Transverse colon (tissue), 4 donors: ENCODE measurements around the gene IQCM. TPM values are rescaled to one million over a fixed set of nuclear protein-coding genes. Genes with fewer than 3 reads are reported as not detected.

Experiments
- DNase-seq: peaks from one replicate; pipeline ENCODE4 v3.0.0-alpha.2; 2019
- H3K27ac ChIP-seq, 4 donors: fragments of 200-600 bp; sonication (generic); 2 replicates each; pipeline ENCODE4 v1.5.1; 2016 to 2018; ENCODE audit warnings: inconsistent platforms in 4 of 4
- H3K27me3 ChIP-seq: fragments of 200-600 bp; sonication (generic); 2 replicates; pipeline ENCODE4 v1.5.1; 2017; ENCODE audit warnings: inconsistent platforms
- H3K36me3 ChIP-seq, 4 donors: fragments of 200-600 bp; sonication (generic); 2 replicates each; pipeline ENCODE4 v1.5.1; 2017 to 2019; ENCODE audit warnings: inconsistent platforms in 4 of 4
- H3K4me1 ChIP-seq, 4 donors: fragments of 200-600 bp; sonication (generic); 2 replicates each; pipeline ENCODE4 v1.5.1; 2017 to 2020; ENCODE audit warnings: inconsistent platforms in 4 of 4
- H3K4me3 ChIP-seq, 4 donors: fragments of 200-600 bp; sonication (generic); 1 replicate in 1 of 4; 2 replicates in 3 of 4; pipeline versions ENCODE4 v1.5.1 to v1.6.1; 2017 to 2019; ENCODE audit warnings: inconsistent platforms in 4 of 4
- H3K9me3 ChIP-seq, 2 donors: fragments of 200-600 bp; sonication (generic); 2 replicates each; pipeline ENCODE4 v1.5.1; 2017 to 2019; ENCODE audit warnings: inconsistent platforms in 2 of 2
- CTCF ChIP-seq, 5 experiments: fragments of 200-600 bp in 3 of 5; fragments of 450-650 bp in 2 of 5; sonication (generic) in 3 of 5; IDR thresholded peaks; 1 replicate in 2 of 5; 2 replicates in 3 of 5; pipeline ENCODE4 v1.5.1; 2016 to 2017; ENCODE audit warnings: antibody characterized with exemption in 5 of 5, inconsistent platforms in 3 of 5, mild to moderate bottlenecking in 2 of 5, moderate library complexity in 1 of 5
- EP300 ChIP-seq: sonication (generic); formaldehyde crosslinking; IDR thresholded peaks from one replicate; pipeline ENCODE4 v1.6.1; 2017; ENCODE audit warnings: antibody characterized with exemption, low read depth
- POLR2A ChIP-seq: fragments of 450-650 bp; IDR thresholded peaks from one replicate; pipeline ENCODE4 v1.6.1; 2016; ENCODE audit warnings: antibody characterized with exemption, mild to moderate bottlenecking, moderate library complexity
- POLR2AphosphoS5 ChIP-seq, 3 donors: sonication (generic); formaldehyde crosslinking; IDR thresholded peaks; one replicate each; pipeline ENCODE4 v1.6.1; 2016; ENCODE audit warnings: antibody characterized with exemption in 3 of 3
- WGBS, 2 donors: methylation state at CpG; one replicate each; pipeline ENCODE4 v1.1.5; 2018; ENCODE audit warnings: low coverage in 1 of 2; 5-methylcytosine and 5-hydroxymethylcytosine counted together
- in situ Hi-C, 4 donors: fragments of 200-750 bp; cut with MboI; loops; one replicate each; pipeline versions ENCODE4 v1.15.0 to v1.15.1; 2017; ENCODE audit warnings: low sequenced_read_pairs in 3 of 4, low pct_ligation_motif_present in 1 of 4, low pct_unique_long_range_greater_than_20kb in 1 of 4
- intact Hi-C: fragments of 100-400 bp; cut with DNase I; formaldehyde crosslinking; loops from one replicate; pipeline ENCODE4 v1.15.1; 2023; ENCODE audit warnings: low total_unique reads
- total RNA-seq, 4 donors: library from RNA; depleted of rRNA; stranded (reverse); fragments of >200 nt; gene quantifications; one replicate each; pipeline ENCODE4 v1.1.0, GENCODE V29; 2016

Gene IQCM
- total RNA-seq, 4 donors from 2014 or later: 4.0 to 8.6 (median 8.5) TPM

DNA sequence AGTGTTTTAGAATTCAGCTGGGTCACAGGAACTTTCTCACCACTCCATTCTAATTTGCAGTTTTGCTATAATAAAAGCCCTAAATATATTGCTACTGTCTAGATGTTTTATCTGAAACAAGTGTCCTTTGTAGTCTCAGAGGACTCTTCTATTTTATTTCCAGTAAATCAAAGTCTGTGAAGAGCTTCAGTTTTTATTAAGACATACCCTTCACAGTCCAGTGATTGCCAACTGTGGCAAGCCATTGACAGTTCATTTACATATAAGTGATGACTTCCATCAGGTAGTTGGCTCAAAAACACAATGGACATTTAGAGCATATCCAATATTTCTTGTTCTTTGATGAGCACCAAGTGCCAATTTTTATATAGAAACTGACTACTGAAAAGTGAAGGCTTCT, 466.1 kb downstream of the IQCM start:
- Histone ChIP-seq H3K27ac (no peak overlapping the region), H3K27me3 (no peaks in the 10 kb centered on the region), H3K4me1 (no peaks in the 10 kb centered on the region), H3K9me3 (peaks cover 0 to 11% of the 10 kb centered on the region in 2 donors), H3K36me3 (no peaks in the 10 kb centered on the region), H3K4me3 (no peak overlapping the region)
- intact Hi-C loops (no loop called here), in situ Hi-C loops (no loop called here)
- TF ChIP-seq EP300: no peak
- no peak for TF ChIP-seq POLR2A
- no peak for TF ChIP-seq POLR2AphosphoS5 (IDR thresholded peaks at IDR 0.05)
- TF ChIP-seq CTCF (IDR thresholded peaks at IDR 0.05): no peak
- no peak for DNase-seq

DNA sequence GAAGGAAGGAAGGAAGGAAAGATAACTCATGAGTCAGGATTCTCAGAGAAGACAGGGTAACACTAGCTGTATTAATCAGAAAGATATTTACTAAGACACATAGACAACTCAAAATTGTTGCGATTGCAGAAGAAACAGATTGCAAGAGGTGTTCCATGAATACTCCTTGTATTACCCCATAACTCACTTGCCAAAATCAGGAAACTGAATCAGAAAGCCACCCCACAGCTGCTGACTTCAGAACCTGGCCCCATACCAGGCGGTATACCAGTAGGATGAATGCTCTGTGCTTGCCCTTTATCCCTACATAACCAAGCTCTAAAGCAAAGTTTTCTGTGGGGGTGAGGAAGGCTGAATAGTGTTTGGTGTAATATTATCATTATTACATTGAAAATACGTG, 468.5 kb downstream of the IQCM start:
- WGBS, 2 donors: 82 to 85% methylated on average over 3 of the region's 3 CpGs
- no peaks in the 10 kb centered on the region for H3K36me3 ChIP-seq
- in situ Hi-C loops (no loop called here), intact Hi-C loops (no loop called here)
- TF ChIP-seq CTCF (IDR thresholded peaks at IDR 0.05): no peak
- no peak for TF ChIP-seq POLR2A
- TF ChIP-seq EP300: no peak
- TF ChIP-seq POLR2AphosphoS5 (IDR thresholded peaks at IDR 0.05): no peak
- no peak overlapping the region for H3K4me3 ChIP-seq
- H3K9me3 ChIP-seq: no peaks in the 10 kb centered on the region
- DNase-seq: no peak
- no peaks in the 10 kb centered on the region for H3K4me1 ChIP-seq
- no peaks in the 10 kb centered on the region for H3K27me3 ChIP-seq
- H3K27ac ChIP-seq: no peak overlapping the region

- TF ChIP-seq POLR2A: no peak
- TF ChIP-seq EP300: no peak
- no peak for TF ChIP-seq CTCF (IDR thresholded peaks at IDR 0.05)
- TF ChIP-seq POLR2AphosphoS5 (IDR thresholded peaks at IDR 0.05): no peak
- WGBS, 2 donors: 89 to 93% methylated on average over 1 of the region's 1 CpG
- Histone ChIP-seq H3K27me3 (no peaks in the 10 kb centered on the region), H3K36me3 (no peaks in the 10 kb centered on the region), H3K9me3 (no peaks in the 10 kb centered on the region), H3K4me3 (no peak overlapping the region), H3K27ac (no peak overlapping the region), H3K4me1 (no peaks in the 10 kb centered on the region)
- intact Hi-C loops: no loop called here
- in situ Hi-C loops: no loop called here
- DNase-seq: no peak
These were observed 470.2 kb downstream of the IQCM start for GRCh38 chr4:149345424-149345823.

DNA sequence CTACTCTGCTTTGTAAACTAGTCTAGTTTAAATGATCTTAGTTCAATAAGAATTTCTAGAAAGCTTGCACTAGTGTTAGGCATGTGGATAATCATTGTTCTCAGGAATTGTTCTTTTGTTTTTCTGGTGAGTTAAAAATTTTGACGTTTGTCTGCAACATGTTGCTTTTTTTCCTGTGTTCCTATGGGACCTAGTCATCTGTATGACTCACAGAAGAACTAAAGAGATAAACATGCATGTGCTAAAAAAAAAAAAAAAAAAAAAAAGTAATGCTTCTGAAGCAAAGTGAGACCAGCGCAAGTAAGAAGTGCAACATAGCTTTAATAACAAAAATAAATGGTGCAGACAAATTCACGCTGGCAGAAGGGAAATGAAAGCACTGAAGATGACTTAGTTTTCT, 471.2 kb downstream of the IQCM start:
- Histone ChIP-seq H3K27me3 (no peaks in the 10 kb centered on the region), H3K9me3 (no peaks in the 10 kb centered on the region), H3K27ac (no peak overlapping the region), H3K4me1 (no peaks in the 10 kb centered on the region), H3K36me3 (no peaks in the 10 kb centered on the region), H3K4me3 (no peak overlapping the region)
- in situ Hi-C loops: no loop called here
- TF ChIP-seq POLR2A (no peak), POLR2AphosphoS5 (IDR thresholded peaks at IDR 0.05) (no peak), CTCF (IDR thresholded peaks at IDR 0.05) (no peak), EP300 (no peak)
- 68 to 72% methylated on average over 3 of the region's 3 CpGs for WGBS, 2 donors
- no peak for DNase-seq
- intact Hi-C loops: no loop called here
